HCT116 (cell line): ENCODE measurements around the gene MORN1. TPM values are rescaled to one million over a fixed set of nuclear protein-coding genes. Genes with fewer than 3 reads are reported as not detected.

Experiments
- ATAC-seq: fragments of 200-7000 bp; cut with Tn5 transposase; 2 replicates; pipeline ENCODE4 v1.9.1; 2020; ENCODE audit warnings: mild to moderate bottlenecking, moderate library complexity
- BruUV-seq: library from RNA; stranded (reverse); fragments of 400-500 nt; replicated peaks from 2 replicates; lab custom pipeline; 2021; lab: Mats Ljungman, UMichigan
- CTCF ChIA-PET: fragments of 300-600 bp; sonication (Branson Sonifier 250); formaldehyde crosslinking; loops from one replicate; lab custom pipeline; 2021; ENCODE audit warnings: antibody characterized with exemption; lab: Charles Lee
- POLR2A ChIA-PET: fragments of 300-600, 350-600 bp; sonication (Branson Sonifier 250); formaldehyde crosslinking; loops from one replicate; lab custom pipeline; 2021; ENCODE audit warnings: antibody characterized with exemption; lab: Charles Lee
- RAD21 ChIA-PET, 2 experiments: fragments of 300-600 bp; sonication (Branson Sonifier 250); formaldehyde crosslinking; loops; one replicate each; lab custom pipeline; 2023; ENCODE audit warnings: low total read pairs in 2 of 2; ENCODE audit not compliant: uncharacterized antibody in 2 of 2, unreplicated experiment in 2 of 2, low non-redundant PET in 1 of 2; lab: Charles Lee
- DNase-seq: peaks from one replicate; pipeline ENCODE4 v3.0.0-alpha.2; 2010; ENCODE audit warnings: low read depth, low spot score
- H2AFZ ChIP-seq: fragments of 200-600 bp; shearing (Covaris generic), sonication (generic); 2 replicates; pipeline ENCODE4 v1.6.1; 2017; ENCODE audit warnings: low read depth, mixed run types, mixed read lengths, antibody characterized with exemption, low read length; ENCODE audit not compliant: poor library complexity, severe bottlenecking
- H3K27ac ChIP-seq: 2 replicates; pipeline ENCODE4 v1.5.1; 2012; ENCODE audit warnings: low read depth, low read length
- H3K27me3 ChIP-seq: fragments of 200-600 bp; sonication (generic); 2 replicates; pipeline ENCODE4 v1.6.1; 2016; ENCODE audit warnings: mixed run types, low read length, mixed read lengths; ENCODE audit not compliant: insufficient read depth
- H3K36me3 ChIP-seq, 2 experiments: fragments of 200-500 bp in 1 of 2; fragments of 200-600 bp in 1 of 2; sonication (Bioruptor generic) in 1 of 2; sonication (generic) in 1 of 2; 2 replicates each; pipeline versions ENCODE4 v1.5.1 to v1.6.1; 2014 to 2016; ENCODE audit warnings: low read length in 2 of 2, inconsistent platforms in 1 of 2, mixed read lengths in 1 of 2, mixed run types in 1 of 2; ENCODE audit not compliant: insufficient read depth in 2 of 2, control insufficient read depth in 1 of 2
- H3K4me1 ChIP-seq, 2 experiments: fragments of 200-600 bp in 1 of 2; sonication (generic) in 1 of 2; 2 replicates each; pipeline versions ENCODE4 v1.5.1 to v1.6.1; 2012 to 2017; ENCODE audit warnings: low read length in 2 of 2, inconsistent platforms in 1 of 2, mild to moderate bottlenecking in 1 of 2, mixed read lengths in 1 of 2, mixed run types in 1 of 2, moderate library complexity in 1 of 2; ENCODE audit not compliant: insufficient read depth in 2 of 2, control insufficient read depth in 1 of 2
- H3K4me2 ChIP-seq: fragments of 200-600 bp; sonication (generic); 2 replicates; pipeline ENCODE4 v1.6.1; 2017; ENCODE audit warnings: mixed run types, low read length, mixed read lengths
- H3K4me3 ChIP-seq, 2 experiments: fragments of 200-600 bp in 1 of 2; sonication (generic) in 1 of 2; replicated peaks in 1 of 2; 2 replicates each; pipeline ENCODE4 v1.5.1; 2011 to 2016; ENCODE audit warnings: low read length in 2 of 2, control low read depth in 1 of 2, low read depth in 1 of 2, mild to moderate bottlenecking in 1 of 2, mixed read lengths in 1 of 2, mixed run types in 1 of 2
- H3K79me2 ChIP-seq: fragments of 200-600 bp; sonication (generic); 2 replicates; pipeline ENCODE4 v1.6.1; 2017; ENCODE audit warnings: mild to moderate bottlenecking, mixed run types, low read length, moderate library complexity, mixed read lengths; ENCODE audit not compliant: insufficient read depth
- H3K9ac ChIP-seq: fragments of 200-600 bp; sonication (generic); 2 replicates; pipeline ENCODE4 v1.6.1; 2016; ENCODE audit warnings: low read length, mixed read lengths
- H3K9me2 ChIP-seq: fragments of 200-600 bp; sonication (generic), shearing (Covaris generic); 2 replicates; pipeline ENCODE4 v1.6.1; 2017; ENCODE audit warnings: mixed run types, mild to moderate bottlenecking, moderate library complexity; ENCODE audit not compliant: insufficient read depth
- H3K9me3 ChIP-seq, 2 experiments: fragments of 200-500 bp in 1 of 2; fragments of 200-600 bp in 1 of 2; sonication (Bioruptor generic) in 1 of 2; sonication (generic) in 1 of 2; 2 replicates each; pipeline ENCODE4 v1.6.1; 2014 to 2017; ENCODE audit warnings: low read length in 2 of 2, mixed read lengths in 2 of 2, inconsistent platforms in 1 of 2, low read depth in 1 of 2, mild to moderate bottlenecking in 1 of 2, mixed run types in 1 of 2, moderate library complexity in 1 of 2; ENCODE audit not compliant: control insufficient read depth in 1 of 2, insufficient read depth in 1 of 2
- H4K20me1 ChIP-seq: fragments of 200-600 bp; sonication (generic), shearing (Covaris generic); 2 replicates; pipeline ENCODE4 v1.6.1; 2017; ENCODE audit warnings: mixed run types, mild to moderate bottlenecking, moderate library complexity; ENCODE audit not compliant: insufficient read depth
- CBX3 ChIP-seq: IDR thresholded peaks from 2 replicates; pipeline ENCODE4 v1.6.1; 2012; ENCODE audit warnings: low read depth
- CEBPB ChIP-seq: IDR thresholded peaks from 2 replicates; pipeline ENCODE4 v1.6.1; 2012; ENCODE audit warnings: low read depth
- EGR1 ChIP-seq: IDR thresholded peaks from 2 replicates; pipeline ENCODE4 v1.6.1; 2012; ENCODE audit warnings: low read depth
- JUND ChIP-seq: IDR thresholded peaks from 2 replicates; pipeline ENCODE4 v1.6.1; 2012
- POLR2A ChIP-seq: IDR thresholded peaks from 2 replicates; pipeline ENCODE4 v1.7.0; 2011; ENCODE audit warnings: borderline replicate concordance; ENCODE audit not compliant: insufficient read depth, insufficient read length; ENCODE audit errors: extremely low read depth
- SIN3A ChIP-seq: IDR thresholded peaks from 2 replicates; pipeline ENCODE4 v1.6.1; 2012; ENCODE audit warnings: low read depth
- SP1 ChIP-seq: IDR thresholded peaks from 2 replicates; pipeline ENCODE4 v1.6.1; 2012; ENCODE audit warnings: low read depth
- SRF ChIP-seq: IDR thresholded peaks from 2 replicates; pipeline ENCODE4 v1.6.1; 2012; ENCODE audit warnings: low read depth
- TCF7L2 ChIP-seq: IDR thresholded peaks from 2 replicates; pipeline ENCODE4 v1.7.0; 2011; ENCODE audit warnings: borderline replicate concordance, inconsistent platforms; ENCODE audit not compliant: insufficient read depth, insufficient read length; ENCODE audit errors: extremely low read depth
- YY1 ChIP-seq: IDR thresholded peaks from 2 replicates; pipeline ENCODE4 v1.6.1; 2011; ENCODE audit warnings: low read length, low read depth, moderate library complexity, mild to moderate bottlenecking; ENCODE audit not compliant: insufficient replicate concordance; ENCODE audit errors: extremely low read depth
- ZNF274 ChIP-seq: fragments of 200-500 bp; sonication (Bioruptor generic); IDR thresholded peaks from 2 replicates; pipeline ENCODE4 v1.6.1; 2014; ENCODE audit warnings: mild to moderate bottlenecking, low read depth, low read length, inconsistent platforms
- intact Hi-C: fragments of 100-400 bp; cut with micrococcal nuclease; formaldehyde crosslinking; loops from 2 replicates; pipeline ENCODE4 v1.10.0; 2022
- total RNA-seq: library from RNA; stranded (reverse); gene quantifications from one replicate; pipeline ENCODE4 v1.2.1, GENCODE V29; 2021; ENCODE audit not compliant: unreplicated experiment
- TF ChIP-seq, protein P1 (sequence below): IDR thresholded peaks from 2 replicates; pipeline ENCODE4 v1.6.1; 2011; ENCODE audit warnings: mild to moderate bottlenecking, low read length, moderate library complexity; ENCODE audit not compliant: insufficient replicate concordance; ENCODE audit errors: extremely low read depth
- TF ChIP-seq, protein P2 (sequence below), 3 experiments: fragments of 200-600 bp in 1 of 3; sonication (generic) in 1 of 3; IDR thresholded peaks in 2 of 3; conservative IDR thresholded peaks in 1 of 3; 2 replicates each; pipeline ENCODE4 v1.5.1; 2012 to 2017; ENCODE audit warnings: low read depth in 2 of 3, low read length in 2 of 3, antibody characterized with exemption in 1 of 3, borderline replicate concordance in 1 of 3, control low read depth in 1 of 3, mild to moderate bottlenecking in 1 of 3, mixed read lengths in 1 of 3, mixed run types in 1 of 3, moderate library complexity in 1 of 3; ENCODE audit not compliant: insufficient read depth in 1 of 3
- TF ChIP-seq, protein P3 (sequence below): IDR thresholded peaks from 2 replicates; pipeline ENCODE4 v1.6.1; 2012

The MORN1 gene
- total RNA-seq, 1 experiment from 2014 or later: 21.4 TPM

DNA sequence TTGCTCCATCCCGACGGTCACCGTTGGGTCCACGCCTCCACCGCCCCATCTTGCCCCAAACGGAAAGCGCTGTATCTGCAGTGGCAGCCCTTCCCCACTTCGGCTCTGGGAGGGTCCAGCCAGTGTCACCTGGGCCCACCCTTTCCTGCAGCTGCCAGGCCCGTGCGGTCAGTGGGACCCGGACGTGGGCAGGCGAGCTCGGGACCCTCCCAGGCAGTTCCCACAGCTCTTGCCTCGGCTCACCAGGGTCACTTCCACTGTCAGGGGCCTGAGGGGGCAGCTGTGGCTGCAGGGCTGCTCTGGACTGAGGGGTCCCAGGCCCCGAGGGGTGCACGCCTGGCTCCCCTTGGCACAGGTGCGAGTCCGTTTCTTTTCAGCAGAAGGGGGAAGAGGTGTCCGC lies 82.5 kb downstream of the MORN1 start:
- H3K9me2 ChIP-seq: no peaks in the 10 kb centered on the region
- H3K4me3 ChIP-seq: no peak overlapping the region
- no peaks in the 10 kb centered on the region for H3K79me2 ChIP-seq
- H3K27ac ChIP-seq: no peak overlapping the region
- TF ChIP-seq EGR1 (no peak), JUND (no peak), SIN3A (no peak), TCF7L2 (no peak), CBX3 (no peak)
- H4K20me1 ChIP-seq: no peaks in the 10 kb centered on the region
- DNase-seq (no peak), ATAC-seq (no peak)
- H3K9ac ChIP-seq: no peak overlapping the region
- RAD21 ChIA-PET: no interaction called here
- H3K4me1 ChIP-seq: peaks cover 13 to 29% of the 10 kb centered on the region in 2 experiments
- H3K27me3 ChIP-seq: no peaks in the 10 kb centered on the region
- intact Hi-C loops: no loop called here
- peaks cover 4 to 10% of the 10 kb centered on the region in 2 experiments; a peak in 3 of 4 replicates for H3K36me3 ChIP-seq
- H3K4me2 ChIP-seq: no peak overlapping the region
- CTCF ChIA-PET: no interaction called here
- BruUV-seq: no TSS peak
- H3K9me3 ChIP-seq: no peaks in the 10 kb centered on the region
- POLR2A ChIA-PET: no interaction called here
- H2AFZ ChIP-seq: no peak overlapping the region

DNA sequence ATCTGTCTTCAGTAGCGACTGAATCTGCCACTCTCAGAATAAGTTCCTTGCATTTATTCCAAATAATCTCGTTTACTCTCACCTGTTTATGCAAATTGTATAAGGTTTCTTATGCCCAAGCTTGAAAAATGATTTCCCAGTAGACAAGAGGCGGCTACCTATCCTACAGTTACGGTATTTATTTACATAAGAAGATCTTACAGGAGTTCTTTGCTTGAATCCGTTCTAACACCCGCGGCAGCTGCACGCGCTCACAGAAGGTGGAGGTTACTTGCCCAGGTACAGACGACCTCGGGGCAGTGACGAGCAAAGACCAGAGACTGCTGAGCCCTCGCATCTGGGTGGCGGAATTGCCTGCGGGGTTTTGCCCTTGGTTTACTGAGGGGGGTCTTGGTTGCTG lies 83.4 kb downstream of the MORN1 start:
- Histone ChIP-seq H3K27me3 (no peaks in the 10 kb centered on the region), H3K36me3 (peaks cover 9 to 12% of the 10 kb centered on the region in 2 experiments; a peak in 3 of 4 replicates), H3K9ac (no peak overlapping the region), H3K4me3 (no peak overlapping the region), H3K27ac (no peak overlapping the region), H3K4me1 (peaks cover 13 to 20% of the 10 kb centered on the region in 2 experiments), H2AFZ (no peak overlapping the region), H3K9me2 (no peaks in the 10 kb centered on the region), H4K20me1 (no peaks in the 10 kb centered on the region), H3K4me2 (no peak overlapping the region), H3K79me2 (no peaks in the 10 kb centered on the region), H3K9me3 (no peaks in the 10 kb centered on the region)
- ChIA-PET POLR2A (no interaction called here), CTCF (no interaction called here), RAD21 (no interaction called here)
- BruUV-seq: TSS peak; percentile 65
- intact Hi-C loops: no loop called here
- no peak for ATAC-seq
- DNase-seq: no peak
- no peak for TF ChIP-seq CEBPB
- TF ChIP-seq ZNF274: no peak
- TF ChIP-seq POLR2A: no peak
- TF ChIP-seq, protein P1, sequence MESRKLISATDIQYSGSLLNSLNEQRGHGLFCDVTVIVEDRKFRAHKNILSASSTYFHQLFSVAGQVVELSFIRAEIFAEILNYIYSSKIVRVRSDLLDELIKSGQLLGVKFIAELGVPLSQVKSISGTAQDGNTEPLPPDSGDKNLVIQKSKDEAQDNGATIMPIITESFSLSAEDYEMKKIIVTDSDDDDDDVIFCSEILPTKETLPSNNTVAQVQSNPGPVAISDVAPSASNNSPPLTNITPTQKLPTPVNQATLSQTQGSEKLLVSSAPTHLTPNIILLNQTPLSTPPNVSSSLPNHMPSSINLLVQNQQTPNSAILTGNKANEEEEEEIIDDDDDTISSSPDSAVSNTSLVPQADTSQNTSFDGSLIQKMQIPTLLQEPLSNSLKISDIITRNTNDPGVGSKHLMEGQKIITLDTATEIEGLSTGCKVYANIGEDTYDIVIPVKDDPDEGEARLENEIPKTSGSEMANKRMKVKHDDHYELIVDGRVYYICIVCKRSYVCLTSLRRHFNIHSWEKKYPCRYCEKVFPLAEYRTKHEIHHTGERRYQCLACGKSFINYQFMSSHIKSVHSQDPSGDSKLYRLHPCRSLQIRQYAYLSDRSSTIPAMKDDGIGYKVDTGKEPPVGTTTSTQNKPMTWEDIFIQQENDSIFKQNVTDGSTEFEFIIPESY: no peak
- no peak for TF ChIP-seq CBX3
- no peak for TF ChIP-seq SRF
- no peak for TF ChIP-seq EGR1
- TF ChIP-seq, protein P2, sequence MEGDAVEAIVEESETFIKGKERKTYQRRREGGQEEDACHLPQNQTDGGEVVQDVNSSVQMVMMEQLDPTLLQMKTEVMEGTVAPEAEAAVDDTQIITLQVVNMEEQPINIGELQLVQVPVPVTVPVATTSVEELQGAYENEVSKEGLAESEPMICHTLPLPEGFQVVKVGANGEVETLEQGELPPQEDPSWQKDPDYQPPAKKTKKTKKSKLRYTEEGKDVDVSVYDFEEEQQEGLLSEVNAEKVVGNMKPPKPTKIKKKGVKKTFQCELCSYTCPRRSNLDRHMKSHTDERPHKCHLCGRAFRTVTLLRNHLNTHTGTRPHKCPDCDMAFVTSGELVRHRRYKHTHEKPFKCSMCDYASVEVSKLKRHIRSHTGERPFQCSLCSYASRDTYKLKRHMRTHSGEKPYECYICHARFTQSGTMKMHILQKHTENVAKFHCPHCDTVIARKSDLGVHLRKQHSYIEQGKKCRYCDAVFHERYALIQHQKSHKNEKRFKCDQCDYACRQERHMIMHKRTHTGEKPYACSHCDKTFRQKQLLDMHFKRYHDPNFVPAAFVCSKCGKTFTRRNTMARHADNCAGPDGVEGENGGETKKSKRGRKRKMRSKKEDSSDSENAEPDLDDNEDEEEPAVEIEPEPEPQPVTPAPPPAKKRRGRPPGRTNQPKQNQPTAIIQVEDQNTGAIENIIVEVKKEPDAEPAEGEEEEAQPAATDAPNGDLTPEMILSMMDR (IDR thresholded peaks at IDR 0.05 in 2 of 3, conservative IDR thresholded peaks at IDR 0.05 in 1 of 3; ENCODE audit: borderline replicate concordance in 1 of 3, insufficient read depth in 1 of 3, low read depth in 2 of 3, low read length in 2 of 3): no peak
- TF ChIP-seq, protein P3, sequence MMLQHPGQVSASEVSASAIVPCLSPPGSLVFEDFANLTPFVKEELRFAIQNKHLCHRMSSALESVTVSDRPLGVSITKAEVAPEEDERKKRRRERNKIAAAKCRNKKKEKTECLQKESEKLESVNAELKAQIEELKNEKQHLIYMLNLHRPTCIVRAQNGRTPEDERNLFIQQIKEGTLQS: no peak
- no peak for TF ChIP-seq SP1
- no peak for TF ChIP-seq YY1
- TF ChIP-seq TCF7L2: no peak
